ENCODE measurements around the gene ARHGEF12. TPM values are rescaled to one million over a fixed set of nuclear protein-coding genes. Genes with fewer than 3 reads are reported as not detected.

ARHGEF12 gene
- total and polyA plus RNA-seq, 10 of the 15 experiments (the other 5 are each of a cell fraction or from before 2014, with no cell fraction given) = 2.7 to 40.8 (median 20.9) TPM

GRCh38 chr11:120324932-120325810, 11.0 kb upstream of the ARHGEF12 start, which contains the start of gene TLCD5 (continued):
- TF ChIP-seq RB1 (IDR thresholded peaks at IDR 0.05; ENCODE audit: borderline replicate concordance) (peak; percentile 68; the same call in 1 of the 2 replicates), TCF3 (IDR thresholded peaks at IDR 0.05; ENCODE audit: borderline replicate concordance, insufficient read depth, low read depth, low read length) (no peak), MTA2 (IDR thresholded peaks at IDR 0.05; ENCODE audit: low read depth) (no peak), ZNF687 (IDR thresholded peaks at IDR 0.05) (peak; percentile 77; the same call in 1 of the 2 replicates), ZNF207 (IDR thresholded peaks at IDR 0.05; ENCODE audit: borderline replicate concordance) (no peak), BHLHE40 (IDR thresholded peaks at IDR 0.05; ENCODE audit: borderline replicate concordance in 1 of 2, low read depth in 2 of 2, low read length in 1 of 2) (peak in 1 of 2 experiments; percentile 43; a peak in 1 of 4 replicates), CHD4 (IDR thresholded peaks at IDR 0.05) (no peak), NRF1 (conservative IDR thresholded peaks at IDR 0.05; ENCODE audit: low read depth, low read length) (no peak), CTCF (IDR thresholded peaks at IDR 0.05 in 2 of 3, conservative IDR thresholded peaks at IDR 0.05 in 1 of 3; ENCODE audit: control insufficient read depth in 2 of 3, extremely low read depth in 1 of 3, insufficient read depth in 1 of 3, low read depth in 3 of 3, low read length in 3 of 3) (peak in 2 of 3 experiments; percentile 15 to 35; a peak in 3 of 6 replicates)
- TF ChIP-seq, protein P1, sequence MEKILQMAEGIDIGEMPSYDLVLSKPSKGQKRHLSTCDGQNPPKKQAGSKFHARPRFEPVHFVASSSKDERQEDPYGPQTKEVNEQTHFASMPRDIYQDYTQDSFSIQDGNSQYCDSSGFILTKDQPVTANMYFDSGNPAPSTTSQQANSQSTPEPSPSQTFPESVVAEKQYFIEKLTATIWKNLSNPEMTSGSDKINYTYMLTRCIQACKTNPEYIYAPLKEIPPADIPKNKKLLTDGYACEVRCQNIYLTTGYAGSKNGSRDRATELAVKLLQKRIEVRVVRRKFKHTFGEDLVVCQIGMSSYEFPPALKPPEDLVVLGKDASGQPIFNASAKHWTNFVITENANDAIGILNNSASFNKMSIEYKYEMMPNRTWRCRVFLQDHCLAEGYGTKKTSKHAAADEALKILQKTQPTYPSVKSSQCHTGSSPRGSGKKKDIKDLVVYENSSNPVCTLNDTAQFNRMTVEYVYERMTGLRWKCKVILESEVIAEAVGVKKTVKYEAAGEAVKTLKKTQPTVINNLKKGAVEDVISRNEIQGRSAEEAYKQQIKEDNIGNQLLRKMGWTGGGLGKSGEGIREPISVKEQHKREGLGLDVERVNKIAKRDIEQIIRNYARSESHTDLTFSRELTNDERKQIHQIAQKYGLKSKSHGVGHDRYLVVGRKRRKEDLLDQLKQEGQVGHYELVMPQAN (conservative IDR thresholded peaks at IDR 0.05) = peak; percentile 46
- TF ChIP-seq, protein P2, sequence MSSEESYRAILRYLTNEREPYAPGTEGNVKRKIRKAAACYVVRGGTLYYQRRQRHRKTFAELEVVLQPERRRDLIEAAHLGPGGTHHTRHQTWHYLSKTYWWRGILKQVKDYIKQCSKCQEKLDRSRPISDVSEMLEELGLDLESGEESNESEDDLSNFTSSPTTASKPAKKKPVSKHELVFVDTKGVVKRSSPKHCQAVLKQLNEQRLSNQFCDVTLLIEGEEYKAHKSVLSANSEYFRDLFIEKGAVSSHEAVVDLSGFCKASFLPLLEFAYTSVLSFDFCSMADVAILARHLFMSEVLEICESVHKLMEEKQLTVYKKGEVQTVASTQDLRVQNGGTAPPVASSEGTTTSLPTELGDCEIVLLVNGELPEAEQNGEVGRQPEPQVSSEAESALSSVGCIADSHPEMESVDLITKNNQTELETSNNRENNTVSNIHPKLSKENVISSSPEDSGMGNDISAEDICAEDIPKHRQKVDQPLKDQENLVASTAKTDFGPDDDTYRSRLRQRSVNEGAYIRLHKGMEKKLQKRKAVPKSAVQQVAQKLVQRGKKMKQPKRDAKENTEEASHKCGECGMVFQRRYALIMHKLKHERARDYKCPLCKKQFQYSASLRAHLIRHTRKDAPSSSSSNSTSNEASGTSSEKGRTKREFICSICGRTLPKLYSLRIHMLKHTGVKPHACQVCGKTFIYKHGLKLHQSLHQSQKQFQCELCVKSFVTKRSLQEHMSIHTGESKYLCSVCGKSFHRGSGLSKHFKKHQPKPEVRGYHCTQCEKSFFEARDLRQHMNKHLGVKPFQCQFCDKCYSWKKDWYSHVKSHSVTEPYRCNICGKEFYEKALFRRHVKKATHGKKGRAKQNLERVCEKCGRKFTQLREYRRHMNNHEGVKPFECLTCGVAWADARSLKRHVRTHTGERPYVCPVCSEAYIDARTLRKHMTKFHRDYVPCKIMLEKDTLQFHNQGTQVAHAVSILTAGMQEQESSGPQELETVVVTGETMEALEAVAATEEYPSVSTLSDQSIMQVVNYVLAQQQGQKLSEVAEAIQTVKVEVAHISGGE (CRISPR knock-in tag; IDR thresholded peaks at IDR 0.05) = no peak
- TF ChIP-seq, protein P3, sequence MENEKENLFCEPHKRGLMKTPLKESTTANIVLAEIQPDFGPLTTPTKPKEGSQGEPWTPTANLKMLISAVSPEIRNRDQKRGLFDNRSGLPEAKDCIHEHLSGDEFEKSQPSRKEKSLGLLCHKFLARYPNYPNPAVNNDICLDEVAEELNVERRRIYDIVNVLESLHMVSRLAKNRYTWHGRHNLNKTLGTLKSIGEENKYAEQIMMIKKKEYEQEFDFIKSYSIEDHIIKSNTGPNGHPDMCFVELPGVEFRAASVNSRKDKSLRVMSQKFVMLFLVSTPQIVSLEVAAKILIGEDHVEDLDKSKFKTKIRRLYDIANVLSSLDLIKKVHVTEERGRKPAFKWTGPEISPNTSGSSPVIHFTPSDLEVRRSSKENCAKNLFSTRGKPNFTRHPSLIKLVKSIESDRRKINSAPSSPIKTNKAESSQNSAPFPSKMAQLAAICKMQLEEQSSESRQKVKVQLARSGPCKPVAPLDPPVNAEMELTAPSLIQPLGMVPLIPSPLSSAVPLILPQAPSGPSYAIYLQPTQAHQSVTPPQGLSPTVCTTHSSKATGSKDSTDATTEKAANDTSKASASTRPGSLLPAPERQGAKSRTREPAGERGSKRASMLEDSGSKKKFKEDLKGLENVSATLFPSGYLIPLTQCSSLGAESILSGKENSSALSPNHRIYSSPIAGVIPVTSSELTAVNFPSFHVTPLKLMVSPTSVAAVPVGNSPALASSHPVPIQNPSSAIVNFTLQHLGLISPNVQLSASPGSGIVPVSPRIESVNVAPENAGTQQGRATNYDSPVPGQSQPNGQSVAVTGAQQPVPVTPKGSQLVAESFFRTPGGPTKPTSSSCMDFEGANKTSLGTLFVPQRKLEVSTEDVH (IDR thresholded peaks at IDR 0.05; ENCODE audit: low read depth, partially characterized antibody) = no peak
